HG03066 (cell line): ENCODE data around the gene KRT28.

Source experiments
- ATAC-seq: cut with Tn5 transposase; IDR thresholded peaks from one replicate; pipeline ENCODE4 v1.9.1; 2021; ENCODE audit warnings: low read depth; ENCODE audit not compliant: unreplicated experiment

The KRT28 gene, protein sequence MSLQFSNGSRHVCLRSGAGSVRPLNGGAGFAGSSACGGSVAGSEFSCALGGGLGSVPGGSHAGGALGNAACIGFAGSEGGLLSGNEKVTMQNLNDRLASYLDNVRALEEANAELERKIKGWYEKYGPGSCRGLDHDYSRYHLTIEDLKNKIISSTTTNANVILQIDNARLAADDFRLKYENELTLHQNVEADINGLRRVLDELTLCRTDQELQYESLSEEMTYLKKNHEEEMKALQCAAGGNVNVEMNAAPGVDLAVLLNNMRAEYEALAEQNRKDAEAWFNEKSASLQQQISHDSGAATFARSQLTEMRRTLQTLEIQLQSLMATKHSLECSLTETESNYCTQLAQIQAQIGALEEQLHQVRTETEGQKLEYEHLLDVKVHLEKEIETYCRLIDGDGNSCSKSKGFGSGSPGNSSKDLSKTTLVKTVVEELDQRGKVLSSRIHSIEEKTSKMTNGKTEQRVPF

DNA sequence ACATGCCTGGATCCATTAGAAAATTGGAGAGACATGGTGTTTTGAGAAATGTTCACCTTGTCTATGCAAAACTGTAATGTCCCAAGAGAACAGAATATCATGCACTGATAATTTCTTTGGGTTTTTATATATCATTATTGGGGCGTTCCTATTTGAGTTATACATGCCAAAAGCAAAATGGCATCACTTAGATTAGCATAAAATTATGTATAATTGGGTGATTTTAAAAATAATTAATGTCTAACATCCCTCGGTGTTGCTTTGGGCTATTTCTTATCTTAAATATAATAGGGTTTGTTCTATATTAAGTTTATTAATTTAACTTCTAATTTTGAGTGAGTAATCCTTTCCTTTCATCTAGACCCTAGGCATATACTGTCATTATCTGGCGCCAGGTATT is at the start of gene KRT28:
Gene KRT28, minus strand, starts transcription at position 101 of the 400 bp plus-strand sequence. Its CDS starts 66 bp downstream, at position 35.
- no peak for ATAC-seq

DNA sequence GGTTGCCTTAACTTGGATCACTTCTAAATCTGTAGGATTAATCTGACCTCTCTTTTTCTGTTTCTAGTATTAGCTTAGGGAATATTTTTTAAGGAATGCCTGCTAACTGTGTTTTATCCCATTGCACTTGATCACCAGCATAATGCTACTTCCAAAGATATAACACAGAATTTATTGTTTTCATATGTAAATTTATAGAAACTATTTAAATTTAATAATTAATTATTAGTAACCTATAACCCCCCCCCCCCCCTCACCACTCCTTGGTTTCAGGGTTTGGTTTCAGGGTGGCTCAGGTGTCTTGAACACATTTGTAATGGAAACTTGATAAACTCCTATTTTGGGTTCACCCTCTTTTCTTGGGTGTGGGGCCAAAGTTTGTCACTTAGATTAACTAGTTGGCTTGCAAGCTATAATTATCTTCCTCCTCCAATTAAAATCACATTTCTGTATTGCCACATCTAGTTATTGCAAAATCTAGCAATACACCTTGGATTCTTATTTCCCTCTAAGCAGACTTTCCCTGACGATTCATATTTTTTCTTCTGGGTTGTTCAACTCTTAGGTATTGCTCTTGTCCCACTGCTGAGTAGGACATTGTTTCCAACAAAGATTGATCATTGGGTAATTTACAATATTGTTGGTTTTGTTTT is 49.0 kb upstream of the KRT28 start:
- no peak for ATAC-seq

DNA sequence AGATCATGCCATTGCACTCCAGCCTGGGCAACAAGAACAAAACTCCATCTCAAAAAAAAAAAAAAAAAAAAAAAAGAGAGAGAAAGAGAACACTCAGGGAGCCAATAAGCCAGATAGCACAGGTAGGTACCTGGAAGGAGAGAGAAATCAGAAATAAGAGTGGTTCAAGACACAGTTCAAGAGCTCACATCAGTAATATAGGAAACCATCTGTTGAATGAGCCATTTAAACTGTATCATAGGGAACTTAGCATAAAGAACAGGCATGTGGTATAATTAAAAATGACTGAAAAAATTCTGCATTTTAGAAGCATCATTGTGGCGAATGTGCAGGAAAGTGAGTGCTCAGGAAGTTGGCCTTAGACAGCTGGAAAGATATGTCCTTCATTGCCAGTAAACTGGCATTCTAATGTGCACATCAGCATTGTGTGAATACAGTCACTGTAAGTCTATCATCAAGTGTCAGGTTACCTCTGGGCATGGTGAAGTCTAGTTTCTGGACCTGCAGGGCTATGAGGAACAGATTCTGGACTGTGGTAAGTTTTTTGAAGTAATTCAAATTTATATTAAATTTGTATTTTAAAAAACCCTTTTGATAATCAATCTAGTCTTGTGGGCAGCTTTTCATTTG is 46.9 kb upstream of the KRT28 start:
- ATAC-seq: no peak

DNA sequence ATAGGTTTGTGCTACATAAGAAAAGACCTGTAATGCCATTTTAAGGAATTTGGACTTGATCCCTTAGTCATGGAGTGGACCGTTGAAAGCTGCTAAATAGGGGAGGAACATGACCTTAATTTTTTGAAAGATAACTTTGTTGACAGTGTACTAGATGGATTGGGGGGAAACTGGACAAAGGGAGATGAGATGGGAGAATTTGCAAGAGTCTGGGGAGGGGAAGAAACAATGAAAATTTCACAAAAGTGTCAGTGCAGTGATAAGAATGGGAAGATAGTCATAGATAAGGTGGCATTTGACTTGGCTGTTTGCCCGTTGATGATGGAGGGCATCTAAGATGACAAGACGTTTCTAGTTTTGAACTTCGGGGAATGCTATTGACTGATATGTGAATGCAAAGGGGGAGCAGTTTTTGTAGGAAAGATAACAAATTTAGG is 44.9 kb upstream of the KRT28 start:
- no peak for ATAC-seq

DNA sequence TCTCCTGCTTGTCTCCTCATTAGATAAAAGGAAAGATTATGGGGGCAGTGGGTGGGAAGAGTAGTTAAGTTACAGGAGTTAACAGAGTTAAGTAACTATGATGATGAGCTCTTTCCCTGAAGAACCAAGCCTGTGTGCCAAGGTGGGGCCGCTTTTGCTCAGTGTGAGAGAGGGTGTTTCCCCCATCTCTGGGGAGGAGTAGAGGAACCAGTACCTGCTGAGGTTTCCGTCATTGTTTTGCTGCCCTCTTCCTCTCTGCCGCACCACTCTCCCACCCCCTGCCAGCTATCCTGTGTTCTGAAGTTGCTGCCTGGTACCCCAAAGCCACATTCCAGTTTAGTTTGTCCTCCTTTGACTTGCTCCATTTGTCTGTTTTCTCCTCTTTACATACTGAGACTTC is 43.5 kb upstream of the KRT28 start:
- ATAC-seq: no peak

DNA sequence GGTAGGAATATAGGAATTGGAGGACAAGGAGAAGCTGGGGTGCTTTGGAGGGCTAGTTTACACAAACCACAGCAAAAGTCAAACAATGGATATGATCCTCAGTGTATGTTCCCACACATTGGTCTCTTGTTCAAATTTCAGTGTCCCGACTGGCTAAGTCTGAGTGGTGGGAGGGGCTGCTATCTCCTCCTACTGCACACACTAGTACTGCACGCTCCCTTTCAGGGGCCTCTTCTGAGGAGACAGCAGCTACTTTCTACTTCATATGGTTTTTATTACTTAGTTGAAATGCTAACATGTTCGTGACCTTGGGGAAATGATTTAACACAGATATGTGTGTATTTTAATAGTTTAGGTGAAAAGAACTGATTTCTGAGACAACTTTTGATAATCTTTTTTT is 41.5 kb upstream of the KRT28 start:
- ATAC-seq: no peak

DNA sequence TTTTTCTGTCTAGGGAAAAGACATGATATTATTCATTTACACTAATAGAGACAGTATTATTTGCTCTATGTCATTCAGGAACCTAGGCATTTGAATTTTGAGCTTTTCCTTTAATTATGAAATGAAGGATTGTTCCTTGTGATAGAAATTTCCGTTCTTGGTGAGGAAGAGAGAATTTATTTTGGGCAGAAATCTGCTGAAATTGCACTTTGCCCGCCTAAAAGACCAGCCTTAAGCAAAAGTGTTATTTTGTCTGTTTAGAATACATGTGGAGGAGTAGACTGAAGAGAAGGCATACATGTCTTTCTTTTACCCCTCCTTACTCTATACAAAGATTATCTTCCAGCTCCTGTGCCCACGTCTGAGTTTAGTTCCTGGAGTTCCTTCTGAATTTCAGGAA is 39.4 kb upstream of the KRT28 start:
- ATAC-seq: no peak

DNA sequence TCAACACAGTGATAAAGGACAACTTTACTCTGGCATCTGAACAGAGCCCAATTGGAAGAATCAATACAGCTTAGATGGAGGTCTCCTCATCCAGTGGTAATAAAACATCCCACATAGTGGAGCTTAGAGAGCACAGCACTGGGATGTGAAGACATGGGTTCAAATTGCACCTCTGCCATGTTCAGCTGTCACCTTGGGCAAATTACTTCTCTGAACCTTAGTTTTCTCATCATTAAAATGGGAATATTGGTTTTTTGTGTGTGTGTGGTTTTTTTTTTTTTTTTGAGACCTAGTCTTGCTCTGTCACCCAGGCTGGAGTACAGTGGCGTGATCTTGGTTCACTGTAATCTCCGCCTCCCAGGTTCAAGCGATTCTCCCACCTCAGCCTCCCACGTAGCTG is 36.3 kb upstream of the KRT28 start:
- no peak for ATAC-seq

DNA sequence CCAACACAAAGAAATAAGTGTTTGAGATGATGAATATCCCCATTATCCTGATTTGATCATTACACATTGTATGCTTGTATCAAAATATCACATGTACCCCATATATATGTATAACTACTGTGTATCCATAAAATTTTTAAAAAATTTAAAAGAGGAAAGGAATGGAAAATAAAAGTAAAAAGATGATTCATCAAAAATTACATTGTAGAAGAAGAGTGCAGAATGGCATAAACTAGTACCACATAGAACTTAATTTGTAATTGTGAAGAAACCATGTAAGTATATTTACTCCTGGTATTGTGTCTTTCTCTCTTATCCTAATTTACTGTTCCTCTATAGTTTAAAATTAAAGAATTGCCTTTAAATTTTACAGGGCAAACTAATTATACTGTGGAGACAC is 34.1 kb upstream of the KRT28 start:
- no peak for ATAC-seq

DNA sequence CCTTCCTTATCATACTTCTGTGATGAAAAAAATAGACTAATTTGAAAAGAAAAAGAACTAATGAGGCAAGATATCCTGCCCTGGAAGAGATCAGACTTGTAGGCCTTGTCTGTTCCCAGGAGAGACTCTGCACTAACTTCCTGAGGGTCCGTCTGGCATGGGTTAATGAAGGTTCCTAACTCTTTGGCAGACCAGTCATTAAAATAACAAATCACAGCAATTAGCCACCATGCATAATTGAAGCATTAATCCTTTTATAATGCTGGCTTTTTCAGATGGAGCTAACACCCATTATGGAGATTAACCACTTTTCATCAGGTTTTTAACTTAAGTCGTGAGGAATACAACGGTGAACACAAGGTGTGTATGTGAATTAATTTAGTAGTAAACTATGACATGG is 33.1 kb upstream of the KRT28 start:
- ATAC-seq: no peak

DNA sequence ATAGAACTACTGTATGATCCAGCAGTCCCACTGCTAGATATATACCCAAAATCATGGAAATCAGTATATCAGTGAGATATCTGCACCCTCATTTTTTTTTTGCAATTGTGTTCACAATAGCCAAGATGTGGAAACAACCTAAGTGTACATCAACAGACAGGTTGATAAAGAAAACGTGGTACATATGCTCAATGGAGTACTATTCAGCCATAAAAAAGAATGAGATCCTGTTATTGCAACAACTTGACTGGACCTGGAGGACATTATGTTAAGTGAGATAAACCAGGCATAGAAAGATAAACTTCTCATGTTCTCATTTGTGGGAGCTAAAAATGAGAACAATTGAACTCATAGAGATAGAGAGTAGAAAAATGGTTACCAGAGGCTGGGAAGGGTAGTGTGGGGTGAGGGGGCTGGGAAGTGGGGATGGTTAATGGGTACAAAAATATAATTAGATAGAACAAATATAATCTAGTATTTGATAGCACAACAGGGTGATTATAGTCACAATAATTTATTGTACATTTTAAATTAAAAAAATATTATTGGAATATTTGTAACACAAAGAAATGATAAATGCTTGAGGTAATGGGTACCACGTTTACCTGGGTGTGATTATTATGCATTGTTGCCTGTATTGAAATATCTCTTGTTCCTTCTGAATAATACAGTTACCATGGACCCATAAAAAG is 30.5 kb upstream of the KRT28 start:
- no peak for ATAC-seq

DNA sequence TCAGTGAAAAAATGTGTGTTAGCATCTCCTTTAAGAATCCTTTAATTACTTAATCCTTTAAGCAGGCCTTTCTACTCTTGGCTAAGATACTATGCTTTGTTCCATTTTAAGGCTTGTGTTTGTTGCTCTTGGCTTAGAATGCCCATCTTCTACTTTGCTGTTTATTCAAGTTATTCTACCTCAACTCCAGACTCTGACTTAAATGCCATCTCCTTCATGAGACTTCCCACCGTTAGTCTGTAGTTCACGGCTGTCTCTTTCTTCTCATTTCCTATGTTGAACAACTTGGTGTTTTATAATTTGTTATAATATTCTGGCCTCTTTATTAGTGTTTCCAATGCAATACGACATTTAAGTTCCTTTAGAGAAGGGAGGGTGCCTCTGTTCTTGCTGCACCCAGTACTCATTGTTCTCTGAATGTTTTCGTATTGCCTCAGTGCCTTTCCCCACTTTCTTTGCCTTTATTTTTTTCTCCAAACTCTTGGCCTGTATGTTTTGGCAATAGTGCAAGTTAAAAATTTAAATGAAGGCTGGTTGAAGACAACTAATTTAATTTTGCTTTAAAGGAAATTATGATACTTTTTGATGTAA is 28.8 kb upstream of the KRT28 start:
- no peak for ATAC-seq

DNA sequence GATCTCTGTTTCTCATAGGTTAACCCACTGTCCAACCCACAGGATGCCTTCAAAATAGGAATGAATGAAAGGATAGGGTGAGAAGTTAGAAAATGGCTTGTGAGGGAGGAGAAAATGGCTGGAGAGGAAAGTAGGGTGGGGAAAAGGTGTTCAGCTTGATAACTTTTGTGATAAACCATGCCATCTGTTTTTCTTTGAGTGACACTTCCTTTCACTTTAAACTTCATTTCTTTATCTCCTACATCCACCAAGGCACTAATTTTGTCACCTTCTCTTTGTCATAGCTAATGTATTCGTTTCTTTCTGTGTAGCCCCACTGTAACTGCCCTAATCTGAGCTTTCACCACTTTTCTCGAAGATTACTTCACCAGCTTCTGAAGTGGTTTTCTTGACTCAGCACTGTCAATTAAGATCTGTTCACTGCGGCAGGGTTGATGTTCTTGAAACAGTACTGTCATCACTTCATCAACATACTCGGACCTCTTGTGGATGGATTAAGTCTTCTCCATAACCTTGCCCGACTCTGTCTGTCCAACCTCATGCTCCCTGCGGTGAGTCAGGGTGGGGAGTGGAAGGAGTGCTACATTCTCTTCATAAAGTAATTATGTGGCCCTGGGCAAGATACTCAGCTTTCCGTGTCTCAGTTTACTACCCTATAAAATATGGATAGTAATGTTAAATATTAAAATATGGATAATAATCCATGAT is 28.1 kb upstream of the KRT28 start:
- ATAC-seq: no peak

DNA sequence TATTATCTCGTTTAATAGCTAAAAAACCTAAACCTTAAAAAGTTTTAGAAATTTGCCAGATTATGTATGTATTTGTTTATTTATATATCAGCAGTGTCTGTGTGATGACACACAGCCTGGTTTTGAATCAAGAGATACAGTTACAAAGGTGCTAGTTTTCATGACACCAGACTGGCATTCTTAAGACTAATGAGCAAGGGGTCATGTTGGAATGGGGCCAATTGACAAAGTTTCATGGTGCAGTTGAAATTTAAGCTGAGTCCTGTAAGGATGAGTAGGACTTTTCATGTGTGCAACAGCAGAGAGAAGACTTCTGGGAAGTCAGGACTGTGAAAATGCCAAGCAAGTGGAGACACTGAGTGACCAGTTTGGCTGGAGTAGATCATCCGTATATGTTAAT is 25.8 kb upstream of the KRT28 start:
- no peak for ATAC-seq

DNA sequence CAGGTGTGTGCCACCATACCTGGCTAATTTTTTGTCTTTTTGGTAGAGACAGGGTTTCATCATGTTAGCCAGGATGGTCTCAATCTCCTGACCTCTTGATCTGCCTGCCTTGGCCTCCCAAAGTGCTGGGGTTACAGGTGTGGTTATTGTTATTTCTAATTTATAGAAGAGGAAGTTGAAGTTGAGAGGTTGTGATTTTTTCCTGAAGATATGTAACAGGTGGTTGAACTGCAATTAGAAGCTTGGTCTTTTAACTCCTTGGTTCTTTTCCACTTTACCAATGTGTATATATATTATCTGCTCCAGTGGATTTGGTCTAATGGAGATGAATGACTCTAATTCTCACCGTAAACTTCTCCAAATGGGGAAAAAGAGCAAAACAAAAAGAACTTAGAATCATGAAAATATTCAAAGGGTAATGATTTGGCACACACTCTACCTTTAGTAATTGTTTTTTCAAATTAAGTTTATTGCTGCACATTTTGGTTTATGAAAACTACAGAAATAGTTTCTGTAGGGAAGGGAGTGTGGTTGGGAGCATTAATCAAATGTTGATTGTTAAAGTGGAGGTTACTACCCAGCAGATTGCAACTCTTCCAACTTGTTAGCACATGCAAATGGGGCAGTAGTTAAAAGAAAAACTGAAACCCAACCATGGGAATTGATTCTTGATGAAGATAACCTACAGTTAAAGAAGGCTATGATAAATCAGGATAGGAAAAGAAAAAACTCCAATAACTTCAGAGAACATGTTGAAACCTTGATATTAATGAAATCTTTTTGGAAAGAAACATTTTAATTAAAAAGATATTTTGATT is 24.5 kb upstream of the KRT28 start:
- no peak for ATAC-seq

DNA sequence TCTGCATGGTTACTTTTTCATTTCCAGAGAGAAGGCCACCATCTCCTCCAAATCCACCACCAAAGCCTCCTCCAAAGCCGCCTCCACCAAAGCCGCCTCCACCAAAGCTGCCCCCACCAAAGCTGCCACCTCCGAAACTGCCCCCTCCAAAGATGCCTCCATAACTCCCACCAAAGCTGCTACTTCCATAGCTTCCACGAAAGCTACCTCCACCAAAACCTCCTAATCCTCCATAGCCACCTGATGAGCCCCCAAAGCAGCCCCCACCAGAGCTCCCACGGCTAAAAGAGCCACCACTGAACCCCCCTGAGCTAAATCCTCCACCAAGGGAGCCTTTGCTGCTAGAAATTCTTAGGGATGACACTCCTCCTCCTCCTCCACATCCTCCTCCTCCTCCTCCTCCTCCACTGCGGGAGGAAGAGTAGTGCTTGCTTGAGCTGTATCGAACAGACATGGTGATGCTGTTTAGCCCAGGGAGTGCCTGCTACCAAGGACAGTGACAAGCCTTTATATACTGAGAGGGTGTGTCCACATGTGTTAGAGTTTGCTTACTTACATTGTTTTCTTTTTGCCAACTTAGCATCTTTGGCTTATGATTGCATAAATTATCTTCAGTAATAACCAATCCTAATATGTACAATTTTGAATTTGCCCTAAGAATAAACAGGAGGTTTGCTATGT is 22.5 kb upstream of the KRT28 start, which contains the start of gene KRT10:
Gene KRT10, minus strand, starts transcription at position 483 of the 681 bp plus-strand sequence. Its CDS starts 29 bp downstream, at position 454.
- ATAC-seq: no peak

DNA sequence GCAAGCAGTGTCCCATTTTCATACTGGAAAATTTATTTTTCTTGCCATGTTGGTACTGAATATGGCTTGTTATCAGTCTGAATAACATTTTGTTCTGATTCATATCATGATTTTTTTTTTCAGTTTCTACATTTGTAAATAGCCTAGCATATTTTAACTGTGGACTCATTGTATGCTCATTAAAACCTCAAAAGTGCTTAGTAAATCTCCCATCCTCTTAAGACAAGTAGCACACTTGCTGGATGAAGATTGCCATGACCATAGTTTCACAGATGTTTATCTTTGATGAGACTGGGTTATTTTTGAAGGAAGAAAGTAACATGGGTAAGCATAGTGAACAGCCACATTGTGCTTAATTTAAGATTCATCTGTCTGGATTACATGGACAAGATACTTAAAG is 21.8 kb upstream of the KRT28 start:
- no peak for ATAC-seq

DNA sequence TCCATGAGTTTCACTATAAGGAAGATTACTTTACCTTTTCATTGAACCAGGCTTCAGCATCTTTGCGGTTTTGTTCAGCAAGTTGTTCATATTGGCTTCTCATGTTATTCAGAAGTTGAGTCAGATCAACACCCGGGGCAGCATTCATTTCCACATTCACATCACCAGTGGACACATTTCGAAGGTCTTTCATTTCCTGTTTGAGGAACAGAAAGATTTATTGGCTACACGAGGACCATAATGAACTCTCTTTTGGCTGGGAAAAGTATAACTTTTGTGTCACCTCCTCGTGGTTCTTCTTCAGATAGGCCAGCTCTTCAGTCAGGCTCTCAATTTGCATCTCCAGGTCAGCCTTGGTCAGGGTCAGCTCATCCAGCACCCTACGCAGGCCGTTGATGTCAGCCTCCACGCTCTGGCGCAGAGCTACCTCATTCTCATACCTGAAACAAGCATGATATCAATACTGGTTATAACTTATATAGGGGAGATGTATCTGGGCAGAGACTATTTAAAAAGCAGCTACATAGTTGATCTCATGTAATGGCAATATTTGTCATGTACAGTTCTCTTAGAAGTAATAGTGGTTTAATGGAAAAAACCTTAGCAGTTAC is 20.6 kb upstream of the KRT28 start:
- ATAC-seq: no peak
